B cell (primary cell): ENCODE measurements around the gene ELFN2. TPM values are rescaled to one million over a fixed set of nuclear protein-coding genes. Genes with fewer than 3 reads are reported as not detected.

Source experiments
- ATAC-seq: fragments of 200-7000 bp; cut with Tn5 transposase; one replicate; pipeline ENCODE4 v1.10.0; 2021; ENCODE audit warnings: low read depth, mild to moderate bottlenecking, moderate number of reproducible peaks, moderate library complexity
- CTCF ChIA-PET: fragments of 350-600 bp; sonication (Branson Sonifier 250); formaldehyde crosslinking; loops from one replicate; lab custom pipeline; 2021; ENCODE audit warnings: antibody characterized with exemption, inconsistent platforms; lab: Charles Lee
- POLR2A ChIA-PET: fragments of 350-600 bp; sonication (Branson Sonifier 250); formaldehyde crosslinking; loops from one replicate; lab custom pipeline; 2021; ENCODE audit warnings: antibody characterized with exemption; lab: Charles Lee
- DNase-seq: peaks from one replicate; pipeline ENCODE4 v3.0.0; 2013
- H2AFZ ChIP-seq: 2 replicates; pipeline ENCODE4 v1.6.1; 2012; ENCODE audit warnings: mild to moderate bottlenecking, low read depth, low read length; ENCODE audit not compliant: insufficient read depth, poor library complexity, severe bottlenecking
- H3K27ac ChIP-seq, 2 donors: 1 replicate in 1 of 2; 2 replicates in 1 of 2; pipeline ENCODE4 v1.5.1; 2012 to 2013; ENCODE audit warnings: low read length in 2 of 2, mild to moderate bottlenecking in 2 of 2, moderate library complexity in 1 of 2
- H3K27me3 ChIP-seq, 4 experiments: fragments of 200-600 bp in 1 of 4; sonication (generic) in 1 of 4; replicated peaks in 1 of 4; 1 replicate in 2 of 4; 2 replicates in 2 of 4; pipeline versions ENCODE4 v1.6.1 to v1.7.0; 2013 to 2016; ENCODE audit warnings: low read length in 3 of 4, mild to moderate bottlenecking in 2 of 4, mixed read lengths in 1 of 4, moderate library complexity in 1 of 4; ENCODE audit not compliant: insufficient read depth in 4 of 4, control insufficient read depth in 3 of 4; ENCODE audit errors: control extremely low read depth in 1 of 4
- H3K36me3 ChIP-seq, 2 experiments: replicated peaks in 1 of 2; 1 replicate in 1 of 2; 2 replicates in 1 of 2; pipeline versions ENCODE4 v1.6.1 to v1.7.1; 2013; ENCODE audit warnings: low read length in 1 of 2; ENCODE audit not compliant: insufficient read depth in 2 of 2, control insufficient read depth in 1 of 2; ENCODE audit errors: control extremely low read depth in 1 of 2, extremely low read depth in 1 of 2
- H3K4me1 ChIP-seq, 2 donors: fragments of 200-600 bp in 1 of 2; sonication (generic) in 1 of 2; 1 replicate in 1 of 2; 2 replicates in 1 of 2; pipeline versions ENCODE4 v1.5.1 to v1.6.1; 2013 to 2017; ENCODE audit warnings: low read length in 2 of 2; ENCODE audit not compliant: control insufficient read depth in 2 of 2, insufficient read depth in 2 of 2
- H3K4me2 ChIP-seq: replicated peaks from 2 replicates; pipeline ENCODE3; 2012; ENCODE audit warnings: mild to moderate bottlenecking, low read depth, low read length; ENCODE audit not compliant: poor library complexity, severe bottlenecking
- H3K4me3 ChIP-seq, 5 experiments: fragments of 200-600 bp in 1 of 5; sonication (generic) in 1 of 5; 1 replicate in 3 of 5; 2 replicates in 2 of 5; pipeline versions ENCODE4 v1.5.1 to v1.7.0; 2011 to 2016; ENCODE audit warnings: low read length in 4 of 5, mild to moderate bottlenecking in 4 of 5, low read depth in 2 of 5, control low read depth in 1 of 5, moderate library complexity in 1 of 5; ENCODE audit not compliant: insufficient read depth in 1 of 5; ENCODE audit errors: control extremely low read depth in 1 of 5, extremely low read depth in 1 of 5
- H3K79me2 ChIP-seq: fragments of 200-600 bp; sonication (generic); one replicate; pipeline ENCODE4 v1.6.0; 2016; ENCODE audit warnings: low read length; ENCODE audit not compliant: control insufficient read depth, insufficient read depth
- H3K9ac ChIP-seq: fragments of 200-600 bp; sonication (generic); 2 replicates; pipeline ENCODE4 v1.6.1; 2017; ENCODE audit warnings: mild to moderate bottlenecking, low read length, moderate library complexity
- H3K9me3 ChIP-seq, 3 donors: one replicate each; pipeline versions ENCODE4 v1.6.1 to v1.7.1; 2013; ENCODE audit warnings: low read length in 2 of 3; ENCODE audit not compliant: control insufficient read depth in 2 of 3, insufficient read depth in 1 of 3; ENCODE audit errors: control extremely low read depth in 1 of 3
- H4K20me1 ChIP-seq: 2 replicates; pipeline ENCODE4 v1.6.0; 2012; ENCODE audit warnings: mild to moderate bottlenecking, low read length; ENCODE audit not compliant: insufficient read depth, control insufficient read depth, poor library complexity, severe bottlenecking
- H3K27ac Mint-ChIP-seq: one replicate; pipeline ENCODE4 v1.8.0; 2021; ENCODE audit warnings: mixed read lengths
- H3K27me3 Mint-ChIP-seq: one replicate; pipeline ENCODE4 v1.8.0; 2021; ENCODE audit warnings: mixed read lengths
- H3K4me1 Mint-ChIP-seq: one replicate; pipeline ENCODE4 v1.8.0; 2021; ENCODE audit warnings: mixed read lengths
- H3K4me3 Mint-ChIP-seq: one replicate; pipeline ENCODE4 v1.8.0; 2021; ENCODE audit warnings: mixed read lengths
- H3K9me3 Mint-ChIP-seq: one replicate; pipeline ENCODE4 v1.8.0; 2022; ENCODE audit warnings: mixed read lengths; ENCODE audit not compliant: insufficient read depth
- EZH2 ChIP-seq: IDR thresholded peaks from 2 replicates; pipeline ENCODE4 v1.6.1; 2012; ENCODE audit warnings: borderline replicate concordance, low read depth, mild to moderate bottlenecking, moderate library complexity, low read length; ENCODE audit not compliant: insufficient read depth, poor library complexity, severe bottlenecking
- WGBS: methylation state at CpG from one replicate; pipeline ENCODE4 v1.1.5; 2013; ENCODE audit warnings: missing lambda C conversion rate; ENCODE audit not compliant: insufficient coverage; 5-methylcytosine and 5-hydroxymethylcytosine counted together
- intact Hi-C: fragments of 100-400 bp; cut with micrococcal nuclease; formaldehyde crosslinking; loops from one replicate; pipeline ENCODE4 v1.10.0; 2022
- polyA plus RNA-seq: library from polyadenylated mRNA; depleted of rRNA; stranded (reverse); fragments of >200 nt; gene quantifications from 2 replicates; pipeline ENCODE4 v1.2.3, GENCODE V29; 2012
- total RNA-seq, 2 donors: library from RNA; stranded (reverse); fragments of 120-200 nt in 1 of 2; gene quantifications; 1 replicate in 1 of 2; 2 replicates in 1 of 2; pipeline versions ENCODE4 v1.2.3 to v1.2.4, GENCODE V29; 2013 to 2022
- TF ChIP-seq, protein P1 (sequence below): fragments of 200-600 bp; IDR thresholded peaks from one replicate; pipeline ENCODE4 v1.8.0; 2022; ENCODE audit warnings: antibody characterized with exemption, mild to moderate bottlenecking

Gene ELFN2
- total and polyA plus RNA-seq, 2 donors (not counting 1 experiment from before 2014, with no cell fraction given): 0.07 to 0.12 TPM

DNA sequence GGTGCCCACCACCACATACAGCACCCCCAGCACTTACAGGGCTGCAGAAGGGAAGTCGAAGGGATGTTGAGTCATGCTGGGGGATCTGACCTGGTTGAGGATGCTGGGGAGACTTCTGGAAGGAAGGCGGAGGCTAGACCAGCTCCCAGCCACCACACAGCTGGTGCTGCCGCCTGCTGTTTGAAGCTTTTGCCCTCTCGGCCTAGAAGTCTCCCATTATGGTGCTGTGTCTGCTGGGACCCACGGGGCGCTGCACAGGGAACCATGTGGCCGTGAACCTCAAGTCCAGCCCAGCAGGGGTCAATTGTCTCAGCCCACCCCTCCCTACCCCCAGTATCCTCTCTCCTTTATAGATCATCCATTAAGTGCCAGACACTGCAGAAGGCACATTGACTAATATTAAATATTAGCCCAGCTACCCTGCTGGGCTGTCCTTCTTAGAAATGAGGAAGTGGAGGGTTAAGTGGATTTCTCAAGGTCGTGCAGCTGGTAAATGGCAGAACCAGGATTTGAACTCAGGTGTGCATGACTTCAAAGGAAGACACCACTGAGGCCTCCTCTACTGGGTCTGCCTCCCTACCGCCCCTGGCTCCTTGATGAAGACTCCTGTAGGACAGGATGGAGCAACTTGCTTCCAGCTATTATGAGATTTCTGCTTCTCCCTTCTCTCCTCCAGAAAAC is 95.3 kb downstream of the ELFN2 start:
- H3K27me3 ChIP-seq: peaks cover 0 to 80% (median 34%) of the 10 kb centered on the region in 4 experiments
- peaks cover 18 to 34% of the 10 kb centered on the region in 2 donors for H3K4me1 ChIP-seq
- no peak overlapping the region for H3K9ac ChIP-seq
- Mint-ChIP-seq H3K27ac (no peak overlapping the region), H3K4me3 (no peak overlapping the region), H3K9me3 (no peaks in the 10 kb centered on the region), H3K27me3 (peaks cover 61% of the 10 kb centered on the region), H3K4me1 (peaks cover 21% of the 10 kb centered on the region)
- no peak overlapping the region for H3K4me3 ChIP-seq
- CTCF ChIA-PET: interaction anchor here (0.8 to 1.7 kb wide), 3 partner anchors 14 to 98 kb away, joined by 3 to 4 read pairs (median 3); no protein-coding TSS in a partner anchor
- WGBS: 67% methylated on average over 8 of the region's 9 CpGs
- H2AFZ ChIP-seq: no peak overlapping the region
- DNase-seq: no peak
- TF ChIP-seq, protein P1, sequence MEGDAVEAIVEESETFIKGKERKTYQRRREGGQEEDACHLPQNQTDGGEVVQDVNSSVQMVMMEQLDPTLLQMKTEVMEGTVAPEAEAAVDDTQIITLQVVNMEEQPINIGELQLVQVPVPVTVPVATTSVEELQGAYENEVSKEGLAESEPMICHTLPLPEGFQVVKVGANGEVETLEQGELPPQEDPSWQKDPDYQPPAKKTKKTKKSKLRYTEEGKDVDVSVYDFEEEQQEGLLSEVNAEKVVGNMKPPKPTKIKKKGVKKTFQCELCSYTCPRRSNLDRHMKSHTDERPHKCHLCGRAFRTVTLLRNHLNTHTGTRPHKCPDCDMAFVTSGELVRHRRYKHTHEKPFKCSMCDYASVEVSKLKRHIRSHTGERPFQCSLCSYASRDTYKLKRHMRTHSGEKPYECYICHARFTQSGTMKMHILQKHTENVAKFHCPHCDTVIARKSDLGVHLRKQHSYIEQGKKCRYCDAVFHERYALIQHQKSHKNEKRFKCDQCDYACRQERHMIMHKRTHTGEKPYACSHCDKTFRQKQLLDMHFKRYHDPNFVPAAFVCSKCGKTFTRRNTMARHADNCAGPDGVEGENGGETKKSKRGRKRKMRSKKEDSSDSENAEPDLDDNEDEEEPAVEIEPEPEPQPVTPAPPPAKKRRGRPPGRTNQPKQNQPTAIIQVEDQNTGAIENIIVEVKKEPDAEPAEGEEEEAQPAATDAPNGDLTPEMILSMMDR: no peak
- no peak for TF ChIP-seq EZH2
- POLR2A ChIA-PET: no interaction called here
- intact Hi-C loops: no loop called here
- ATAC-seq: no peak
- H3K4me2 ChIP-seq: no peak overlapping the region
- no peaks in the 10 kb centered on the region for H4K20me1 ChIP-seq
- H3K79me2 ChIP-seq: no peaks in the 10 kb centered on the region
- no peaks in the 10 kb centered on the region for H3K36me3 ChIP-seq
- H3K9me3 ChIP-seq: peaks cover 0 to 6% (median 0%) of the 10 kb centered on the region in 3 donors
- no peak overlapping the region for H3K27ac ChIP-seq

- POLR2A ChIA-PET: no interaction called here
- no peak for DNase-seq
- Mint-ChIP-seq H3K27ac (no peak overlapping the region), H3K4me3 (no peak overlapping the region), H3K9me3 (no peaks in the 10 kb centered on the region), H3K4me1 (peaks cover 17% of the 10 kb centered on the region), H3K27me3 (peaks cover 65% of the 10 kb centered on the region)
- Histone ChIP-seq H4K20me1 (no peaks in the 10 kb centered on the region), H3K9ac (no peak overlapping the region), H3K4me1 (peaks cover 18 to 34% of the 10 kb centered on the region in 2 donors), H3K27ac (no peak overlapping the region), H3K4me3 (no peak overlapping the region), H3K4me2 (no peak overlapping the region), H3K36me3 (no peaks in the 10 kb centered on the region), H3K9me3 (peaks cover 0 to 6% (median 0%) of the 10 kb centered on the region in 3 donors), H2AFZ (no peak overlapping the region), H3K79me2 (no peaks in the 10 kb centered on the region), H3K27me3 (peaks cover 0 to 82% (median 38%) of the 10 kb centered on the region in 4 experiments)
- no peak for ATAC-seq
- TF ChIP-seq EZH2: no peak
- TF ChIP-seq, protein P1: no peak
- WGBS: 21% methylated on average over 5 of the region's 7 CpGs
- CTCF ChIA-PET: interaction anchor here (1.4 kb wide), 1 partner anchor 99 kb away, joined by 3 read pairs; no protein-coding TSS in a partner anchor
- intact Hi-C loops: no loop called here
Observed at GRCh38 chr22:37331034-37331428, 96.2 kb downstream of the ELFN2 start.
